Measurements from ENCODE around the gene SIK3.

DNA sequence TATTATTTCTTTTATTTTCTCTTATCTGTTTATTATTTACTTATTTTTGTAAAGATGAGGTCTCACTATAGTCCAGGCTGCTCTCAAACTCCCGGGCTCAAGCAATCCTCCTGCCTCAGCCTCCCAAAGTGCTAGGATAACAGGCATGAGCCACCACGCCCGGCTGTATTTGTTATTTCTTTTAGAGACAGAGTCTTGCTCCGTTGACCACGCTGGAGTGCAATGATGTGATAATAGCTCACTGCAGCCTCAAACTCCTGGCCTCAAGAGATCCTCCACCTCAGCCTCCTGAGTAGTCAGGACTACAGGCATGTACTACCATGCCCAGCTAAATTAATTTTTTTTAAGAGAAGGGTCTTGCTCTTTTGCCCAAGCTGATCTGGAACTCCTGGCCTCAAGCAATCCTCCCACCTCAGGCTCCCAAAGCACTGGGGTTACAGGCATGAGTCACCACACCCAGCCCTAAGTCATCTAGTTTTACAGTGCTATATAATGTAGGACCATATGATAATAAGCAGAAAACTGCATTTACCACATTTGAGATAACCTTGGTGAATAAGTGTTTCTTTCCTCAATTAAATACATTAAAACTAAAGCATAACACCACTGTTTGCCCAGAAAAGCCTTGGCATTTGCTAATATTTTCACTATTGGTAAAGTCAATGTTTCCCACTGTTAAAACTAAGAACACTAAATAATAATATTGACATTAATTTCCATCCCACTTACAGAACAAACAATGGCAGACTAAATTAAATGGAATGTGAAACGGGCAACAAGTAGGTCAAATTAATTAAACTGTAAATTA lies 127.5 kb downstream of the SIK3 start:
- TF ChIP-seq, protein P1, sequence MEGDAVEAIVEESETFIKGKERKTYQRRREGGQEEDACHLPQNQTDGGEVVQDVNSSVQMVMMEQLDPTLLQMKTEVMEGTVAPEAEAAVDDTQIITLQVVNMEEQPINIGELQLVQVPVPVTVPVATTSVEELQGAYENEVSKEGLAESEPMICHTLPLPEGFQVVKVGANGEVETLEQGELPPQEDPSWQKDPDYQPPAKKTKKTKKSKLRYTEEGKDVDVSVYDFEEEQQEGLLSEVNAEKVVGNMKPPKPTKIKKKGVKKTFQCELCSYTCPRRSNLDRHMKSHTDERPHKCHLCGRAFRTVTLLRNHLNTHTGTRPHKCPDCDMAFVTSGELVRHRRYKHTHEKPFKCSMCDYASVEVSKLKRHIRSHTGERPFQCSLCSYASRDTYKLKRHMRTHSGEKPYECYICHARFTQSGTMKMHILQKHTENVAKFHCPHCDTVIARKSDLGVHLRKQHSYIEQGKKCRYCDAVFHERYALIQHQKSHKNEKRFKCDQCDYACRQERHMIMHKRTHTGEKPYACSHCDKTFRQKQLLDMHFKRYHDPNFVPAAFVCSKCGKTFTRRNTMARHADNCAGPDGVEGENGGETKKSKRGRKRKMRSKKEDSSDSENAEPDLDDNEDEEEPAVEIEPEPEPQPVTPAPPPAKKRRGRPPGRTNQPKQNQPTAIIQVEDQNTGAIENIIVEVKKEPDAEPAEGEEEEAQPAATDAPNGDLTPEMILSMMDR (IDR thresholded peaks at IDR 0.05): no peak
- TF ChIP-seq GABPB1 (CRISPR knock-in tag; IDR thresholded peaks at IDR 0.05) (no peak), SP1 (CRISPR knock-in tag; conservative IDR thresholded peaks at IDR 0.05) (no peak), TCF7 (CRISPR knock-in tag; IDR thresholded peaks at IDR 0.05; ENCODE audit: low read depth) (no peak), CREB1 (CRISPR knock-in tag; IDR thresholded peaks at IDR 0.05) (no peak)
- TF ChIP-seq, protein P2, sequence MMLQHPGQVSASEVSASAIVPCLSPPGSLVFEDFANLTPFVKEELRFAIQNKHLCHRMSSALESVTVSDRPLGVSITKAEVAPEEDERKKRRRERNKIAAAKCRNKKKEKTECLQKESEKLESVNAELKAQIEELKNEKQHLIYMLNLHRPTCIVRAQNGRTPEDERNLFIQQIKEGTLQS (CRISPR knock-in tag; conservative IDR thresholded peaks at IDR 0.05): no peak
- TF ChIP-seq, protein P3, sequence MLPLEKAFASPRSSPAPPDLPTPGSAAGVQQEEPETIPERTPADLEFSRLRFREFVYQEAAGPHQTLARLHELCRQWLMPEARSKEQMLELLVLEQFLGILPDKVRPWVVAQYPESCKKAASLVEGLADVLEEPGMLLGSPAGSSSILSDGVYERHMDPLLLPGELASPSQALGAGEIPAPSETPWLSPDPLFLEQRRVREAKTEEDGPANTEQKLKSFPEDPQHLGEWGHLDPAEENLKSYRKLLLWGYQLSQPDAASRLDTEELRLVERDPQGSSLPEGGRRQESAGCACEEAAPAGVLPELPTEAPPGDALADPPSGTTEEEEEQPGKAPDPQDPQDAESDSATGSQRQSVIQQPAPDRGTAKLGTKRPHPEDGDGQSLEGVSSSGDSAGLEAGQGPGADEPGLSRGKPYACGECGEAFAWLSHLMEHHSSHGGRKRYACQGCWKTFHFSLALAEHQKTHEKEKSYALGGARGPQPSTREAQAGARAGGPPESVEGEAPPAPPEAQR (CRISPR knock-in tag; IDR thresholded peaks at IDR 0.05): no peak

Data from WTC11 (cell line).